ENCODE data around the gene PDHX.

The PDHX gene

GRCh38 chr11:35003186-35003585 lies 86.8 kb downstream of the PDHX start:
- TF ChIP-seq CTCF (IDR thresholded peaks at IDR 0.05; ENCODE audit: borderline replicate concordance, insufficient read depth, low read depth, low read length): no peak
- no peak overlapping the region for H3K4me3 ChIP-seq (ENCODE audit: low read depth, low read length)

GRCh38 chr11:35003658-35004057 lies 87.2 kb downstream of the PDHX start:
- no peak overlapping the region for H3K4me3 ChIP-seq (ENCODE audit: low read depth, low read length)
- TF ChIP-seq CTCF (IDR thresholded peaks at IDR 0.05; ENCODE audit: borderline replicate concordance, insufficient read depth, low read depth, low read length): no peak

GRCh38 chr11:35005141-35005780 lies 88.8 kb downstream of the PDHX start:
- no peak for TF ChIP-seq CTCF (IDR thresholded peaks at IDR 0.05; ENCODE audit: borderline replicate concordance, insufficient read depth, low read depth, low read length)
- no peak overlapping the region for H3K4me3 ChIP-seq (ENCODE audit: low read depth, low read length)

GRCh38 chr11:35006389-35007128 lies 90.1 kb downstream of the PDHX start:
- H3K4me3 ChIP-seq (ENCODE audit: low read depth, low read length): no peak overlapping the region
- TF ChIP-seq CTCF (IDR thresholded peaks at IDR 0.05; ENCODE audit: borderline replicate concordance, insufficient read depth, low read depth, low read length): no peak

- no peak for TF ChIP-seq CTCF (IDR thresholded peaks at IDR 0.05; ENCODE audit: borderline replicate concordance, insufficient read depth, low read depth, low read length)
- no peak overlapping the region for H3K4me3 ChIP-seq (ENCODE audit: low read depth, low read length)
Observed at GRCh38 chr11:35007277-35007676, 90.9 kb downstream of the PDHX start.

GRCh38 chr11:35009191-35009943 lies 92.9 kb downstream of the PDHX start:
- no peak overlapping the region for H3K4me3 ChIP-seq (ENCODE audit: low read depth, low read length)
- no peak for TF ChIP-seq CTCF (IDR thresholded peaks at IDR 0.05; ENCODE audit: borderline replicate concordance, insufficient read depth, low read depth, low read length)
